Diencephalon (tissue), 1 donor: ENCODE results near the gene NMNAT3. TPM values are rescaled to one million over a fixed set of nuclear protein-coding genes. Genes with fewer than 3 reads are reported as not detected.

ENCODE experiments used
- small RNA-seq: library from RNA; depleted of rRNA; stranded (forward); fragments of <200 nt; gene quantifications from one replicate; pipeline ENCODE3, GENCODE V24; 2014
- total RNA-seq: library from RNA; depleted of rRNA; stranded (reverse); fragments of >200 nt; gene quantifications from one replicate; pipeline ENCODE4 v1.2.3, GENCODE V29; 2014

The NMNAT3 gene
- 6.9 TPM for total RNA-seq

DNA sequence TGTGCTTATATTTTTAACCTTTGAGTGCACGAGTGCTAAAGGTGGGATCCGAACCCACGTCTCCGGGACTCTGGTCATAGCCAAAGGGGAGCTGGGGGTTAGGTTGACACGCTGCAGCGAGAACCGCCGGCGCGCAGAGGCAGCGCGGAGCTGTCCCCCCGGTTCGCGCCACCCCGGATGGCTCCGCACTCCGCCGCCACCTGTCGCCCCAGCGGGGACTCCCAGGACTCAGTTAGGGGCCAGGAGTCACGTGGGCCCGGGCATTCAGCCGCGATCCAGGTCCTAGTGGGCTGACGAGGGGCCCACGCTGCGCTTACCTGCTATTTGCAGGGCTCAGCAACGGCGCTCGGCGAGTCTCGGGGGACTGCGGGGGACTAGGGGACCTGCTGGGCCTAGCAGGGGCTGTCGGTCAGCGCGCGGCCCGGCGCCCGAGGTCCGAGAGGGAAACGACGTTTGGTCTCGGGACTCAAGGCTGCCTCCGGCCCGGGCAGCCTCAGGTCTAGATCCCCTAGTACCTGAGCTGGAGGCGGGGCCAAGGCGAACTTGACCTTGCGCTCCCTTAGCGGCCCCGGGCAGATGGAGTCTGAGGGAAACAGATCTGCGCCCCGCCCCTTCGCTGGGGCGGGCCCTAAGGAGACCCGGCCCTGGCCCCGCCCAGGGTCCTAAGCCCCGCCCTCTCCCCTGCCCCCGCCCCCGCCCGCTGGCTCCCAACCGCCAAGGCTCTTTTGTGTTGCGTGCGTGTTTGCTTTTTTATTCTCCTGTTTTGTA, at the start of gene NMNAT3:
TSS of gene NMNAT3 (minus strand) at position 585 of the 768 bp plus-strand sequence. CDS start 50,248 bp downstream, outside the sequence.

Small RNA genes lying within 50 kb of the gene (small RNA-seq; reads per million reads assigned to genes)
- not detected for gene RN7SL724P

Other genes with a start within 250 kb of the NMNAT3 start
- not detected for gene RBP2, start 201.5 kb downstream of the NMNAT3 start, total RNA-seq
- 42.0 TPM for gene RBP1, start 138.2 kb downstream of the NMNAT3 start, total RNA-seq